Raji (cell line): ENCODE data around the gene KNSTRN.
A peak's percentile ranks its signal among the peaks of the same experiment; 100 is the strongest.

Experiments
- POLR2A ChIP-seq: IDR thresholded peaks from 2 replicates; pipeline ENCODE4 v1.6.1; 2011; ENCODE audit warnings: low read depth, low read length, control low read depth; ENCODE audit not compliant: insufficient read depth

The KNSTRN gene

GRCh38 chr15:40397688-40398412, 15.3 kb downstream of the KNSTRN start:
- TF ChIP-seq POLR2A, result no peak

DNA sequence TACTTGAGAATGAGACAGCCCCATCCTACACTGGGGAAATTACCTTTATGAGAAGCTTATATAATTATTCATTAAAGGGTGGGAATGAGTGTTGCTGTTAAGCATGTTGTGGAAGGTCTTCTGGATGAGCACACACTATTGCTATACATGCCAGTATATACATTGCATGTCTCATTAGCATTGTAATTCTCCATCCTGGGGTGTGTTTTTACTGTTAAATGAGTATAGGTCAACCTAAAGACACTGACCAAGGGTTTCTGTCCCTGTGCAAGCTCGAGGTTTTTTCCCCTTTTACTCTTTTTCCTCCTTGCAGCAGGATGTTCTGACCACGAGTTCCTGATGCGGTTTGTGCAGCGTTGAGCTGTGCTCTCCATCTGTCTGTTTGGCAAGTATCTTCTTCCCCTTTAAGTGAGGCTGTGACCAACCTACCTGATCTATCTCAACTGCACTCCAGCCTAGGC, 15.9 kb downstream of the KNSTRN start:
- TF ChIP-seq POLR2A, result no peak

DNA sequence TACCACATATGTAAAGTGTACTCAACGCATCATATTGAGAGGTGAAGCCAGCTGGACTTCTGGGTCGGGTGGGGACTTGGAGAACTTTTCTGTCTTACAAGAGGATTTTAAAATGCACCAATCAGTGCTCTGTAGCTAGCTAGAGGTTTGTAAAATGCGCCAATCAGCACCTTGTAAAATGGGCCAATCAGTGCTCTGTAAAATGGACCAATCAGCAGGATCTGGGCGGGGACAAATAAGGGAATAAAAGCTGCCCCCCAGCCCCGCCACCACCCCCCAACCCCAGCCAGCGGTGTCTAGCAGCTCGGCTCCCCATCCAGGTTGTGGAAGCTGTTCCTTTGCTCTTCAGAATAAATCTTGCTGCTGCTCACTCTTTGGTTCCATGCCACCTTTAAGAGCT, 16.8 kb downstream of the KNSTRN start:
- TF ChIP-seq POLR2A, result no peak

GRCh38 chr15:40405501-40406381, 23.2 kb downstream of the KNSTRN start, which contains the start of gene IVD:
Gene IVD (plus strand): TSS chr15:40405795. CDS start chr15:40405828, 33 bp downstream.
- peak; percentile 86 for TF ChIP-seq POLR2A

GRCh38 chr15:40407330-40407990, 24.9 kb downstream of the KNSTRN start:
- no peak for TF ChIP-seq POLR2A

- no peak for TF ChIP-seq POLR2A
These were observed 26.8 kb downstream of the KNSTRN start for GRCh38 chr15:40409366-40409765.

- no peak for TF ChIP-seq POLR2A
These were observed 28.0 kb downstream of the KNSTRN start for GRCh38 chr15:40410476-40410875.

DNA sequence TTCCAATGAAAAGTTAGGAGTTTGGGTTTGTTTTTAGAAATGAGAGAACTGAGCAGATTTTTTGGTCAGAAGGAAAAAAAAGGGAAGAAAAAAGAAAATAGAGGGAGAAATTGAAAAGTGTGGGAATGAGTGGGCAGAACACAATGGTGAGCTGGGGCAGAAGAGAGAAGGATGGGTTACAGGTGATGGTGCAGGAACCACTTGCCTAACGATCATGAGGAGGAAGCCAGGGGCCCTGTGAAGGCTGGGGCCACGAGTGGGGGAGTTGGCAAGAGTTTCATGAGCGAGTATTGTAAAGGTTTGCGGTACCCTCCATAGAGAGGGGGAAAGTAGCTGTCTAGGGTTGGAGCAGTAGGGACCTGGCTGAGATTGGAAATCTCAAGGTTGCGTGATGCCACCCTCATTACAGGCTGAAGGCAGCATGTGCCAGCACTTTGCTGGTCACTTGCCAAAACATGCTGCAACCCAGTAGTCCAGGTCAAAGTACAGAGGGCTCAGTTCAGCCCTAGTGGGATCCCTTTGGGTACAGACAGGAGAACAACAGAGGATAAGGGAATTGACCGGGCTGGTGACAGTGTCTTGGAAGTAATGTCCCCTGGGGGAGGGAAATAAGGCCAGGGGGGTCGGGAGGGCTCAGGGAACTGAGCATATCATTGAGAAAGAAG, 29.7 kb downstream of the KNSTRN start:
- no peak for TF ChIP-seq POLR2A

- TF ChIP-seq POLR2A, result no peak
These were observed 30.5 kb downstream of the KNSTRN start for GRCh38 chr15:40413036-40413435.

DNA sequence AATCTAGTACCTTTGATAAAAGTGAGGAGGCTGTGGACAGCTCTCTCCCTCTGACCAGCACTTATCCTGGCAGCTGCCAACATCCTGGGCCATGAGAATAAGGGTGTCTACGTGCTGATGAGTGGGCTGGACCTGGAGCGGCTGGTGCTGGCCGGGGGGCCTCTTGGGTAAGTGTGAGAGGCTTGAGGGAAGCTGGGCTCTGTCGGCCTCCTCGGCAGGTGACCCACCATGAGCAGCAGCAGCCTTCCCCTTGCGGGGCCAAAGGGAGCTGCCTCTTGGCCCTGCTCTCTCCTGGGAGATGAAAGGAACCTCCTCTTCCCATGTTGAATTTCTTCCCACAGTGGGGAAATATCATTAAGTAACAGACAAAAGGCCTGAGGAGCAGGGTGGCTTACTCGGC, 32.3 kb downstream of the KNSTRN start:
- no peak for TF ChIP-seq POLR2A

DNA sequence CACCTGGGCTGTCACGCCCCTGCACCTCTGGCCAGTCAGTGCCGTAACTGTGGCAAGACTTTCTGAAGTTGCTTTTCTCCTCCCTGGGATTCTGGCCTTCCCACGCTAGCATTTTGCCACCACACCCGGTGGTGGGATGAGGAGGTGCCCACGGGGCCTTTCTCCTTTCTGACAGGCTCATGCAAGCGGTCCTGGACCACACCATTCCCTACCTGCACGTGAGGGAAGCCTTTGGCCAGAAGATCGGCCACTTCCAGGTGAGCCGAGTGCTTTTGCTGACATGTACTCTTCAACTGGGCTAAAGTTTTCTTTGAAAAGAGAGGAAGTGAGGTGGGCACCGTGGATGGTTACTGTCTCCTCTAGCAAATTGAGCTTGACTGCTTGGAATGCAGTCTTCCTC, 32.7 kb downstream of the KNSTRN start:
- no peak for TF ChIP-seq POLR2A

DNA sequence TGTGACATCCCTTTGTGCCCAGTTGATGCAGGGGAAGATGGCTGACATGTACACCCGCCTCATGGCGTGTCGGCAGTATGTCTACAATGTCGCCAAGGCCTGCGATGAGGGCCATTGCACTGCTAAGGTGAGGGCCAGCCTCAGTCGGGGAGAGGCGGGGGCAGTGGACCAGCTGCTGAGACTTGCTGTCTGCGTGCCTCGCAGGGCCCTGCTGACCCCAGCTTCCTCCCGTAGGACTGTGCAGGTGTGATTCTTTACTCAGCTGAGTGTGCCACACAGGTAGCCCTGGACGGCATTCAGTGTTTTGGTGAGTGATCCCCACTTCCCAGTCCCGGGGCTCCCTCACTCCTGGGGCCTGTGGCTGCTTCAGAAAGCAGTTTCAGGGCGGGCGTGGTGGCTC, 33.5 kb downstream of the KNSTRN start:
- no peak for TF ChIP-seq POLR2A

DNA sequence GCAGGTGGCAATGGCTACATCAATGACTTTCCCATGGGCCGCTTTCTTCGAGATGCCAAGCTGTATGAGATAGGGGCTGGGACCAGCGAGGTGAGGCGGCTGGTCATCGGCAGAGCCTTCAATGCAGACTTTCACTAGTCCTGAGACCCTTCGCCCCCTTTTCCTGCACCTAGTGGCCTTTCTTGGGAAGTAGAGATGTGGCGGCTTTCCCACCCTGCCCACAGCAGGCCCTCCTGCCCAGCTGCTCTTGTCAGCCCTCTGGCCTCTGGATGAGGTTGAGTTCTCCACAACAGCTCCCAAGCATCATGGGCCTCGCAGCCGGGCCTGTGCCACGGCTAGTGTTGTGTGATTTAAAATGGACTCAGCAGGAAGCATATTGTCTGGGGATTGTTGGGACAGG, 35.6 kb downstream of the KNSTRN start:
- no peak for TF ChIP-seq POLR2A

DNA sequence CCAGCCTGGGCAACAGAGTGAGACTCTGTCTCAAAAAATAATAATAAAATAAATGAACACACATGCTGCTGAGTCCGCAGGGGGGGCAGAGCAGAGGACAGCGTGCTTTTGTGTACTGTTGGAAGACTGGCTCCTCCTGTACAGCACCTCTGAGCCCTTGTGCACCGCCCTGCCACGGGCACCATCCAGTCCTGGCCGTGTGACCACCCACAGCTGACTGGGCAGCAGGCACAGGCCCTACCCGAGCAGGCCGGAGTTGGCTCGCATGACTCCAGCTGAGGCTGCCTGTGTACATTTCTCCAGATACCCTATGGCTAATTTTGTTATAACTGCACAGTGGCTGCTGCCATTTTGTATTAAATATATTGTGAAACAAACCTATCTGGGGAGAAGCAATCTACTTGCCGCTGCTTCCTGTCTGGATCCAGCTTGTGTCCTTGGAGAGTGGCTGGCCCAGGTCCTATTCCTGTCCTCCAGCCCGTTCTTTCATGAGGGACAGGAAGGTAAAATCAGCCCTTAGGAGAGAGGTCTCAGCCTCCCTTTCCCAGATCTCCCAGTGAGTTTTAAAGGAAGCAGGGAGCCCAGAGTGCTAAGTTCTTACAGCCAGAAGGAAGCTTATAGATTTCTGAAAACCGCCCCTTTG, 37.7 kb downstream of the KNSTRN start:
- TF ChIP-seq POLR2A, result no peak
